NCI-H82 treated with DMSO at 0.1 percent for 48 hours (cell line): ENCODE measurements around the gene PPIF.
A peak's percentile ranks its signal among the peaks of the same experiment; 100 is the strongest.

ENCODE experiments used
- DNase-seq: peaks from one replicate; lab custom pipeline; 2025; ENCODE audit not compliant: unreplicated experiment; lab: John Stamatoyannopoulos, UW

PPIF gene

GRCh38 chr10:79367426-79368189 lies 20.3 kb downstream of the PPIF start:
- DNase-seq: no peak

GRCh38 chr10:79372871-79373270 lies 25.6 kb downstream of the PPIF start:
- DNase-seq: no peak

- peak; percentile 21 for DNase-seq
Observed at GRCh38 chr10:79374312-79375191, 27.3 kb downstream of the PPIF start.

GRCh38 chr10:79375321-79376077 lies 28.2 kb downstream of the PPIF start:
- no peak for DNase-seq

- DNase-seq: no peak
Observed at GRCh38 chr10:79376078-79376628, 28.9 kb downstream of the PPIF start.

GRCh38 chr10:79376751-79377556 lies 29.7 kb downstream of the PPIF start:
- no peak for DNase-seq

- DNase-seq: no peak
Observed at GRCh38 chr10:79377557-79378382, 30.5 kb downstream of the PPIF start.

GRCh38 chr10:79378383-79378646 lies 31.0 kb downstream of the PPIF start:
- DNase-seq: no peak

- DNase-seq: no peak
Observed at GRCh38 chr10:79378647-79379511, 31.6 kb downstream of the PPIF start.

- DNase-seq: no peak
Observed at GRCh38 chr10:79379512-79380124, 32.3 kb downstream of the PPIF start.

- no peak for DNase-seq
Observed at GRCh38 chr10:79380125-79380945, 33.1 kb downstream of the PPIF start.

GRCh38 chr10:79380946-79381721 lies 33.9 kb downstream of the PPIF start:
- DNase-seq: no peak

GRCh38 chr10:79381804-79382221 lies 34.5 kb downstream of the PPIF start:
- no peak for DNase-seq

GRCh38 chr10:79382491-79382941 lies 35.2 kb downstream of the PPIF start:
- DNase-seq: no peak

GRCh38 chr10:79383974-79384606 lies 36.8 kb downstream of the PPIF start:
- no peak for DNase-seq

GRCh38 chr10:79384773-79385391 lies 37.6 kb downstream of the PPIF start:
- no peak for DNase-seq
